Kidney (tissue), 14 donors: ENCODE measurements around the gene LRRN2. TPM values are rescaled to one million over a fixed set of nuclear protein-coding genes. Genes with fewer than 3 reads are reported as not detected.

Experiments used
- DNase-seq, 5 donors: peaks; one replicate each; pipeline ENCODE4 v3.0.0-alpha.2; 2013 to 2020
- FAIRE-seq: peaks from 2 replicates; lab custom pipeline; 2012; peaks lifted over from hg19 to GRCh38; lab: Jason Lieb, UNC
- H3K27ac ChIP-seq, 2 donors: one replicate each; pipeline ENCODE4 v1.7.0; 2013; ENCODE audit warnings: low read depth in 2 of 2, low read length in 2 of 2, inconsistent platforms in 1 of 2
- H3K27me3 ChIP-seq: one replicate; pipeline ENCODE4 v1.7.1; 2013; ENCODE audit warnings: low read length, inconsistent platforms; ENCODE audit not compliant: control insufficient read depth, insufficient read depth
- H3K36me3 ChIP-seq, 3 donors: one replicate each; pipeline versions ENCODE4 v1.7.0 to v1.7.1; 2013; ENCODE audit warnings: low read length in 3 of 3, control low read depth in 1 of 3, inconsistent platforms in 1 of 3; ENCODE audit not compliant: insufficient read depth in 3 of 3, control insufficient read depth in 2 of 3
- H3K4me1 ChIP-seq, 3 donors: one replicate each; pipeline versions ENCODE4 v1.7.0 to v1.7.1; 2013; ENCODE audit warnings: low read length in 3 of 3, inconsistent platforms in 1 of 3, low read depth in 1 of 3; ENCODE audit not compliant: control insufficient read depth in 2 of 3, insufficient read depth in 2 of 3
- H3K4me3 ChIP-seq, 3 donors: one replicate each; pipeline versions ENCODE4 v1.7.0 to v1.8.1; 2013; ENCODE audit warnings: low read length in 3 of 3, control low read depth in 1 of 3, inconsistent platforms in 1 of 3
- H3K9ac ChIP-seq, 3 donors: one replicate each; pipeline versions ENCODE4 v1.7.0 to v1.7.1; 2013; ENCODE audit warnings: low read length in 3 of 3, control low read depth in 1 of 3, inconsistent platforms in 1 of 3
- H3K9me3 ChIP-seq, 3 donors: one replicate each; pipeline versions ENCODE4 v1.7.0 to v1.7.1; 2013; ENCODE audit warnings: low read length in 3 of 3, control low read depth in 1 of 3, inconsistent platforms in 1 of 3; ENCODE audit not compliant: control insufficient read depth in 2 of 3, insufficient read depth in 1 of 3
- CTCF ChIP-seq: IDR thresholded peaks from 3 replicates; pipeline ENCODE4 v1.5.1; 2012; ENCODE audit warnings: mild to moderate bottlenecking, moderate library complexity, borderline replicate concordance; ENCODE audit not compliant: insufficient read depth; ENCODE audit errors: extremely low read depth
- intact Hi-C: fragments of 100-400 bp; cut with DNase I; formaldehyde crosslinking; loops from one replicate; pipeline ENCODE4 v1.11.1; 2022
- polyA plus RNA-seq: library from polyadenylated mRNA; stranded (reverse); fragments of 350-450 nt; fragmentation: Illumina TruSeq; extraction: RNeasy Lipid Tissue Mini Kit (QIAGEN cat#74804); gene quantifications from one replicate; pipeline ENCODE4 v1.2.3, GENCODE V29; 2014; ENCODE audit warnings: low read depth, low replicate concordance; ENCODE audit not compliant: insufficient read depth
- total RNA-seq: library from RNA; stranded (reverse); fragmentation: NEBNext Ultra II Directional; extraction: Animal tissue kit (Norgen Biotek cat#: 25700); gene quantifications from one replicate; pipeline ENCODE4 v1.2.1, GENCODE V29; 2021
- donor health status: control.
- donor health status: control.
- donor health status: control.
- donor health status: control.
- donor health status: control.
- donor health status: DM: yes; HTN: yes; CAD: no.
- donor health status: Normal renal cell carcinoma (clear cell type).

The LRRN2 gene
- total and polyA plus RNA-seq, 2 donors from 2014 or later, result 14.4 to 16.0 TPM

GRCh38 chr1:204678721-204679475 is 6.6 kb downstream of the LRRN2 start:
- Histone ChIP-seq H3K4me1 (peaks cover 0 to 11% (median 0%) of the 10 kb centered on the region in 3 donors), H3K27ac (no peak overlapping the region), H3K4me3 (no peak overlapping the region), H3K27me3 (no peaks in the 10 kb centered on the region), H3K9ac (no peak overlapping the region), H3K9me3 (no peaks in the 10 kb centered on the region), H3K36me3 (no peaks in the 10 kb centered on the region)
- DNase-seq, result peak in 2 of 5 donors; percentile 37 to 39
- intact Hi-C loops, result no loop called here
- no peak for TF ChIP-seq CTCF
- FAIRE-seq, result no peak

- Histone ChIP-seq H3K9ac (no peak overlapping the region), H3K4me3 (no peak overlapping the region), H3K9me3 (no peaks in the 10 kb centered on the region), H3K36me3 (no peaks in the 10 kb centered on the region), H3K27me3 (no peaks in the 10 kb centered on the region), H3K4me1 (peaks cover 0 to 5% (median 0%) of the 10 kb centered on the region in 3 donors), H3K27ac (no peak overlapping the region)
- DNase-seq (peak in 2 of 5 donors; percentile 4 to 14), FAIRE-seq (no peak)
- TF ChIP-seq CTCF, result no peak
- intact Hi-C loops, result no loop called here
These were observed 7.7 kb downstream of the LRRN2 start for GRCh38 chr1:204677864-204678263.

GRCh38 chr1:204676043-204676442 is 9.5 kb downstream of the LRRN2 start:
- no peak overlapping the region for H3K9ac ChIP-seq
- no peak for TF ChIP-seq CTCF
- H3K4me3 ChIP-seq, result no peak overlapping the region
- no peak overlapping the region for H3K27ac ChIP-seq
- H3K4me1 ChIP-seq, result peaks cover 0 to 5% (median 0%) of the 10 kb centered on the region in 3 donors
- no peak for DNase-seq
- intact Hi-C loops, result no loop called here
- H3K36me3 ChIP-seq, result no peaks in the 10 kb centered on the region
- no peaks in the 10 kb centered on the region for H3K27me3 ChIP-seq
- FAIRE-seq, result no peak
- no peaks in the 10 kb centered on the region for H3K9me3 ChIP-seq
